ENCODE data around the gene FABP7. TPM values are rescaled to one million over a fixed set of nuclear protein-coding genes. Genes with fewer than 3 reads are reported as not detected.

The FABP7 gene
- total and polyA plus RNA-seq, 3 donors from 2014 or later: not detected

DNA sequence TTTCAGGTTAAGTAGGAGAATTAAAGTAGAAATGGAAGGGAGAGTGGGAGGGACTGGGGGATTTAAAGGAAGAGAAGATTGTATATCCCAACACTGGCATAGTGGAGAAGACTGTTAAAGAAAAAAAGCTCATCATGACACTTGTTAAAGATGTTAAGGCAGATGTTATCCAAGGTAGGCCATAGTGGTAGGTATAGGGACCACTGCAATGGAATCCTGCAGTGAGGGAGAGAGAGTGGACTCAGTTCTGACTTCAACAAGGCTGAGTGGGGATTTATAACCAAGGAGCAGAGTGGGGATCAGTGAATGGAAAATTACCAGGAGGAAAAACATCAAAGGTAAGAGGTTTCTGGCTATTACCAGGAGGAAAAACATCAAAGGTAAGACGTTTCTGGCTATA is 30.7 kb downstream of the FABP7 start:
- H3K4me1 ChIP-seq: no peaks in the 10 kb centered on the region
- no peaks in the 10 kb centered on the region for H3K27me3 ChIP-seq
- intact Hi-C loops (cut with DNase I; ENCODE audit: low total_unique reads): no loop called here
- H3K9me3 ChIP-seq: no peaks in the 10 kb centered on the region
- no peak for TF ChIP-seq POLR2A (IDR thresholded peaks at IDR 0.05)
- TF ChIP-seq, protein P1, sequence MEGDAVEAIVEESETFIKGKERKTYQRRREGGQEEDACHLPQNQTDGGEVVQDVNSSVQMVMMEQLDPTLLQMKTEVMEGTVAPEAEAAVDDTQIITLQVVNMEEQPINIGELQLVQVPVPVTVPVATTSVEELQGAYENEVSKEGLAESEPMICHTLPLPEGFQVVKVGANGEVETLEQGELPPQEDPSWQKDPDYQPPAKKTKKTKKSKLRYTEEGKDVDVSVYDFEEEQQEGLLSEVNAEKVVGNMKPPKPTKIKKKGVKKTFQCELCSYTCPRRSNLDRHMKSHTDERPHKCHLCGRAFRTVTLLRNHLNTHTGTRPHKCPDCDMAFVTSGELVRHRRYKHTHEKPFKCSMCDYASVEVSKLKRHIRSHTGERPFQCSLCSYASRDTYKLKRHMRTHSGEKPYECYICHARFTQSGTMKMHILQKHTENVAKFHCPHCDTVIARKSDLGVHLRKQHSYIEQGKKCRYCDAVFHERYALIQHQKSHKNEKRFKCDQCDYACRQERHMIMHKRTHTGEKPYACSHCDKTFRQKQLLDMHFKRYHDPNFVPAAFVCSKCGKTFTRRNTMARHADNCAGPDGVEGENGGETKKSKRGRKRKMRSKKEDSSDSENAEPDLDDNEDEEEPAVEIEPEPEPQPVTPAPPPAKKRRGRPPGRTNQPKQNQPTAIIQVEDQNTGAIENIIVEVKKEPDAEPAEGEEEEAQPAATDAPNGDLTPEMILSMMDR (IDR thresholded peaks at IDR 0.05): no peak
- no peak overlapping the region for H3K4me3 ChIP-seq
- WGBS, 2 donors: 75 to 81% methylated on average over 1 of the region's 1 CpG
- no peaks in the 10 kb centered on the region for H3K36me3 ChIP-seq (ENCODE audit: low read depth, missing control alignments)
- DNase-seq: no peak
- no peak overlapping the region for H3K27ac ChIP-seq

DNA sequence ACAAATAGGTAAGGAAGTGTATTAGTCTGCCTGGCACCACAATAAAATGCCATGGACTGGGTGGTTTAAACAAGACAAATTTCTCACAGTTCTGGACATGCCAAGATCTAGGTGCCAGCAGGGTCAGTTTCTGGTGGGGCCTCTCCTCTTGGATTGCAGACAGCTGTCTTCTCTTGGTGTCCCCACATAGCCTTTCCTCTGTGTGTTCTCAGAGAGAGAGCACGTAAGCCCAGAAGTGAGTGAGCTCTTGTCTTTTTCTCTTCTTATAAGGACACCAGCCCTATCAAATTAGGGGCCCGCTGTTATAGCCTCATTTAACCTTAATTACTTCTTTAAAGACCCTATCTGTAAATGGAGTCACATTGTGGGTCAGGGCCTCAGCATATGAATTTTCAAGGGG is 37.8 kb downstream of the FABP7 start:
- intact Hi-C loops (cut with DNase I; ENCODE audit: low total_unique reads): no loop called here
- DNase-seq: no peak
- H3K4me3 ChIP-seq: no peak overlapping the region
- no peak overlapping the region for H3K27ac ChIP-seq
- 88 to 99% methylated on average over 2 of the region's 2 CpGs for WGBS, 2 donors
- H3K36me3 ChIP-seq (ENCODE audit: low read depth, missing control alignments): no peaks in the 10 kb centered on the region
- TF ChIP-seq, protein P1 (IDR thresholded peaks at IDR 0.05): no peak
- TF ChIP-seq POLR2A (IDR thresholded peaks at IDR 0.05): no peak
- no peaks in the 10 kb centered on the region for H3K9me3 ChIP-seq
- no peaks in the 10 kb centered on the region for H3K27me3 ChIP-seq
- H3K4me1 ChIP-seq: no peaks in the 10 kb centered on the region

DNA sequence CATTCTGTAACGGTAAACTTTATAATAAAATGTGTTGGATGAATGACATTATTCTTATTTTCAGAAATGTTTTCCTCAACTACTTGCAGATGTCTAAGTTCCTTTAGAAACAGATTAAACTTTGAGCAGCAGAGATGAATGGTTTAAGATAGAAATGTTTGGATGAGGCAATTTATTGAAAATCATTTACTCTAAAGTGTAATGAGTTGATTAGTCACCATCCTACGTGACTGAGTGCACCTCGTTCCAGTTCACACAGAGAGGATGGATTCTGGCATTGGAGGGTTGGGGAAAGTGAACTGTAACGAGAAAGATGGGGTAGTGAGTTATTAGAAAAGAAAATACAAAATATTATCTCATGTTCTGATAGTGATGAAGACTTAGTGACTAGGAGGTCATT is 38.2 kb downstream of the FABP7 start:
- intact Hi-C loops (cut with DNase I; ENCODE audit: low total_unique reads): no loop called here
- no peaks in the 10 kb centered on the region for H3K4me1 ChIP-seq
- H3K9me3 ChIP-seq: no peaks in the 10 kb centered on the region
- H3K36me3 ChIP-seq (ENCODE audit: low read depth, missing control alignments): no peaks in the 10 kb centered on the region
- no peak overlapping the region for H3K27ac ChIP-seq
- TF ChIP-seq POLR2A (IDR thresholded peaks at IDR 0.05): no peak
- TF ChIP-seq, protein P1 (IDR thresholded peaks at IDR 0.05): no peak
- H3K27me3 ChIP-seq: no peaks in the 10 kb centered on the region
- no peak for DNase-seq
- 62 to 78% methylated on average over 4 of the region's 4 CpGs for WGBS, 2 donors
- H3K4me3 ChIP-seq: no peak overlapping the region

DNA sequence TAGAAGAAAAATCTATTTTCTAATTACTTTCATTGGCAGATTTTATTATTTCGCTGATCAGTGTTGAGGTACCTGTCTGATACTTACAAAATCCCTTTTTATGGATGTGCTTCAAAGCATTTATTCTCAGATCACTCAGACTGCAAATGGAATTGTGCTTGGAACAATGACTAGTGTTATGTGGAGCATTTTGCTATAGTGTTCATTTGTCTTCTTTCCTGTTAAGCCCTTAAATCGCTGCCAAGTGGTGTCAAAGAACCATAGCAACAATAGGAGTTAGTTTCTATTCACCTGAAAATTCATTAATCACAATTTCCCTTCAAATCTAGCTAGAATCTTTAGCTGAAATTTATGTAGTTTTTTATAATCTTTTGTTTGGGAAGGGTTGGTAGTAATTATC is 39.4 kb downstream of the FABP7 start:
- Histone ChIP-seq H3K27me3 (no peaks in the 10 kb centered on the region), H3K36me3 (ENCODE audit: low read depth, missing control alignments) (no peaks in the 10 kb centered on the region), H3K9me3 (no peaks in the 10 kb centered on the region), H3K4me1 (no peaks in the 10 kb centered on the region), H3K4me3 (no peak overlapping the region), H3K27ac (no peak overlapping the region)
- intact Hi-C loops (cut with DNase I; ENCODE audit: low total_unique reads): no loop called here
- no peak for TF ChIP-seq POLR2A (IDR thresholded peaks at IDR 0.05)
- TF ChIP-seq, protein P1 (IDR thresholded peaks at IDR 0.05): no peak
- no peak for DNase-seq
- WGBS, 2 donors: 76 to 87% methylated on average over 2 of the region's 2 CpGs

DNA sequence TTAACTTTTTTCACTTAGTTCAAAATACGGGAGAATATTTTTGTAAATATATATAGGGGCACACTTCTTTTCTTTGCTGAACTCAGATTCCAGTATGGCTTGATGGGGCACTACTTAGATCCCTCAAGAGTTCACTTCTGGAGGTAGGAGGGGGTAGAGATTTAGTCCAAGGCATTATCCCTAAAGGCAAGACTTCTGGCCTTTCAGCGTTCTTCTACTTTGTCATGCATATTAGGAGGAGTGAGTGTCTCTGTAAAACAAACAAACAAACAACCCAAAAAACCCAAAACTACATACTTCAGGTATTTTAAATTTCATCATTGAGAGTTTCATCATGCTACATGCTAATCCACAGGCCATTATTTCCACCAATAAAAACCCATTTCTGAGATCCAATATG is 41.6 kb downstream of the FABP7 start:
- no peak for DNase-seq
- TF ChIP-seq, protein P1 (IDR thresholded peaks at IDR 0.05): no peak
- no peak for TF ChIP-seq POLR2A (IDR thresholded peaks at IDR 0.05)
- no peaks in the 10 kb centered on the region for H3K4me1 ChIP-seq
- no peaks in the 10 kb centered on the region for H3K27me3 ChIP-seq
- no peaks in the 10 kb centered on the region for H3K9me3 ChIP-seq
- H3K4me3 ChIP-seq: no peak overlapping the region
- H3K36me3 ChIP-seq (ENCODE audit: low read depth, missing control alignments): no peaks in the 10 kb centered on the region
- 61 to 75% methylated on average over 2 of the region's 2 CpGs for WGBS, 2 donors
- intact Hi-C loops (cut with DNase I; ENCODE audit: low total_unique reads): no loop called here
- H3K27ac ChIP-seq: no peak overlapping the region

Data from testis (tissue), 3 donors.